Mesothelial cell of epicardium (in vitro differentiated cells): ENCODE results near the gene AKAP8L. TPM values are rescaled to one million over a fixed set of nuclear protein-coding genes. Genes with fewer than 3 reads are reported as not detected.
"Not testable (repeated sequence)": the region's sequence is repeated elsewhere in the genome, so short reads cannot be mapped to it uniquely, and the experiment has no call there.

Source experiments
- DNase-seq, 2 experiments: peaks; one replicate each; pipeline ENCODE4 v3.0.0; 2021; ENCODE audit warnings: low spot score in 2 of 2; ENCODE audit not compliant: unreplicated experiment in 2 of 2
- H3K27ac Mint-ChIP-seq: 2 replicates; pipeline ENCODE4 v1.8.0; 2021; ENCODE audit warnings: mixed read lengths
- H3K27me3 Mint-ChIP-seq: 2 replicates; pipeline ENCODE4 v1.8.0; 2021; ENCODE audit warnings: low read depth, mixed read lengths
- H3K36me3 Mint-ChIP-seq: 2 replicates; pipeline ENCODE4 v1.8.0; 2021; ENCODE audit warnings: mixed read lengths
- H3K4me1 Mint-ChIP-seq: 2 replicates; pipeline ENCODE4 v1.8.0; 2021; ENCODE audit warnings: mixed read lengths
- H3K4me3 Mint-ChIP-seq: 2 replicates; pipeline ENCODE4 v1.8.0; 2021; ENCODE audit warnings: mild to moderate bottlenecking, moderate library complexity, mixed read lengths
- H3K9me3 Mint-ChIP-seq: 2 replicates; pipeline ENCODE4 v1.8.0; 2021; ENCODE audit warnings: mixed read lengths
- total RNA-seq: library from RNA; stranded (reverse); gene quantifications from 3 replicates; pipeline ENCODE4 v1.2.1, GENCODE V29; 2021
- TF ChIP-seq, protein P1 (sequence below): fragments of 200-600 bp; sonication (generic); IDR thresholded peaks from one replicate; pipeline ENCODE4 v1.5.0; 2021; ENCODE audit warnings: antibody characterized with exemption; ENCODE audit not compliant: unreplicated experiment

Gene AKAP8L
- total RNA-seq, 1 donor from 2014 or later = 254 TPM

DNA sequence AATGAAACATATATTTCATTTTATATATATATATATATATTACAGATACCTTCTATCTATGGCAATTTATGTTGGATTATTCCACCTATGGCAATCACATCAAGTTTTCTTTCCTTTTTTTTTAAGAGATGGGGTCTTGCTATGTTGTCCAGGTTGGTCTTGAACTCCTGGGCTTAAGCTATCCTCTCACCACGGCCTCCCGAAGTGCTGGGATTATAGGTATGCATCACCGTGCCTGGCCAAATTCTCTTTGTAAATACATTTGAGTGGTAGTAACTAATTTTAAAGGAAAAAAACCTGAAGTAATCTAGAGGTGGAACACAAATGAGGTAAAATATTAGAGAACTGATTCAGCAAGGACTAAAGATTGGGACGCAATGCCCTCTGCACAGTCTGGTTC, 64.9 kb downstream of the AKAP8L start:
- Mint-ChIP-seq H3K4me3 (no peak overlapping the region), H3K27me3 (no peaks in the 10 kb centered on the region), H3K36me3 (peaks cover 36% of the 10 kb centered on the region), H3K9me3 (no peaks in the 10 kb centered on the region), H3K4me1 (no peaks in the 10 kb centered on the region), H3K27ac (no peak overlapping the region)
- TF ChIP-seq, protein P1, sequence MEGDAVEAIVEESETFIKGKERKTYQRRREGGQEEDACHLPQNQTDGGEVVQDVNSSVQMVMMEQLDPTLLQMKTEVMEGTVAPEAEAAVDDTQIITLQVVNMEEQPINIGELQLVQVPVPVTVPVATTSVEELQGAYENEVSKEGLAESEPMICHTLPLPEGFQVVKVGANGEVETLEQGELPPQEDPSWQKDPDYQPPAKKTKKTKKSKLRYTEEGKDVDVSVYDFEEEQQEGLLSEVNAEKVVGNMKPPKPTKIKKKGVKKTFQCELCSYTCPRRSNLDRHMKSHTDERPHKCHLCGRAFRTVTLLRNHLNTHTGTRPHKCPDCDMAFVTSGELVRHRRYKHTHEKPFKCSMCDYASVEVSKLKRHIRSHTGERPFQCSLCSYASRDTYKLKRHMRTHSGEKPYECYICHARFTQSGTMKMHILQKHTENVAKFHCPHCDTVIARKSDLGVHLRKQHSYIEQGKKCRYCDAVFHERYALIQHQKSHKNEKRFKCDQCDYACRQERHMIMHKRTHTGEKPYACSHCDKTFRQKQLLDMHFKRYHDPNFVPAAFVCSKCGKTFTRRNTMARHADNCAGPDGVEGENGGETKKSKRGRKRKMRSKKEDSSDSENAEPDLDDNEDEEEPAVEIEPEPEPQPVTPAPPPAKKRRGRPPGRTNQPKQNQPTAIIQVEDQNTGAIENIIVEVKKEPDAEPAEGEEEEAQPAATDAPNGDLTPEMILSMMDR = no peak
- DNase-seq = no peak

GRCh38 chr19:15352535-15352934, 66.3 kb downstream of the AKAP8L start:
- H3K4me3 Mint-ChIP-seq, H3K27me3 Mint-ChIP-seq, H3K9me3 Mint-ChIP-seq, DNase-seq, H3K4me1 Mint-ChIP-seq, H3K27ac Mint-ChIP-seq: not testable (repeated sequence)
- H3K36me3 Mint-ChIP-seq = peaks cover 23% of the 10 kb centered on the region

DNA sequence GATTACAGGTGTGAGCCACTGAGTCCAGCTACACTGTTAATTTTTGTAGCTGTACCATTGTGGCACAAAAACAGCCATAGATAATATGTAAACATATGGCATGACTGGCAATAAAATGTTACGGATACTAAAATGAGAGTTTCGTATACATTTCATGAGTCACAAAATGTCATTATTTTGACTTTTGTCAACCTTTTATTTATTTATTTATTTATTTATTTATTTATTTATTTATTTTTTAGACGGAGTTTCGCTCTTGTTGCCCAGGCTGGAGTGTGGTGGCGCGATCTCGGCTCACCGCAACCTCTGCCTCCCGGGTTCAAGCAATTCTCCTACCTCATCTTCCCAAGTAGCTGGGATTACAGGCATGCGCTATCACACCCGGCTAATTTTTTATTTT, 77.5 kb downstream of the AKAP8L start:
- H3K36me3 Mint-ChIP-seq = peaks cover 10% of the 10 kb centered on the region
- H3K4me3 Mint-ChIP-seq, DNase-seq, H3K4me1 Mint-ChIP-seq, H3K9me3 Mint-ChIP-seq, H3K27ac Mint-ChIP-seq, H3K27me3 Mint-ChIP-seq: not testable (repeated sequence)

DNA sequence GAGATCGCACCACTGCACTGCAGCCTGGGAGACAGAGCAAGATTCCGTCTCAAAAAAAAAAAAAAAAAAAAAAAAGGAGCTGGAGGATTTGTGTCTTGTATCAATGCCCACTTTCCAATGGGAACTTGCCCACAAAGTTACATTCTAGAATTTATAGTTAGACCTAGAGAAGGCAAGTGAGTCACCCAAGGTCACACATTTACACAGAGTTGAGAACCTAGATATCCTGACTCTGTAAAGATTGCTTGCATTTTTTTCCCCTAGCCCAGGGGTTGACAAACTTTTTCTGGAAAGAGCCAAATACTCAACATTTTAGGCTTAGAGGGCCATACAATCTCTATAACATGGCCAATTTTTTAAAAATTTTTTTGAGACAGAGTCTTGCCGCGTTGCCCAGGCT, 78.7 kb downstream of the AKAP8L start:
- no peak overlapping the region for H3K4me3 Mint-ChIP-seq
- no peak overlapping the region for H3K27ac Mint-ChIP-seq
- TF ChIP-seq, protein P1 = no peak
- H3K4me1 Mint-ChIP-seq = no peaks in the 10 kb centered on the region
- DNase-seq = no peak
- peaks cover 3% of the 10 kb centered on the region for H3K36me3 Mint-ChIP-seq
- H3K9me3 Mint-ChIP-seq = no peaks in the 10 kb centered on the region
- no peaks in the 10 kb centered on the region for H3K27me3 Mint-ChIP-seq

DNA sequence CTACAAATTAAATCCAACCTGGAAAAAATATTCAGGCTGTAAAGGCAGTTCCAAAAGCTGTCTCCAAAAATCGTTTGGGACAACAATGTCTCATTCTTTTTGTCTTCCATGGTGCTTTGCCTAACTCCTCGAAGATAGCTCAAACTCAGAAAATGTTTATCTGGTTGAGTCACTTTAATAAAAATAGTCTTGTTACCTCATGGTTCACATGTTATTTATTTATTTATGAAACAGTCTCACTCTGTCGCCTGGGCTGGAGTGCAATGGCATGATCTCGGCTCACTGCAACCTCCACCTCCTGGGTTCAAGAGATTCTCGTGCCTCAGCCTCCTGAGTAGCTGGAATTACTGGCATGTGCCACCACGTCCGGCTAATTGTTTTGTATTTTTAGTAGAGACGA, 81.6 kb downstream of the AKAP8L start:
- no peak overlapping the region for H3K4me3 Mint-ChIP-seq

DNA sequence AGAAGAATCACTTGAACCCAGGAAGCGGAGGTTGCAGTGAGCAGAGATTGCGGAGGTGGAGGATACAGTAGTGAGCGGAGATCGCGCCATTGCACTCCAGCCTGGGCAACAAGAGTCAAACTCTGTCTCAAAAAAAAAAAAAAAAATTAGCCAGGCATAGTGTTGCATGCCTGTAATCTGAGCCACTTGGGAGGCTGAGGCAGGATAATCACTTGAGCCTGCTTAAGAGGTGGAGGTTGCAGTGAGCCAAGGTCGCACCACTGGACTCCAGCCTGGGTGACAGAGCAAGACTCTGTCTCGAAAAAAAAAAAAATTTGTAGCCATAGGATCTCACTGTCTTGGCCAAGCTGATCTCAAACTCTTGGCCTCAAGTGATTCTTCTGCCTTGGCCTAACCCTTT, 82.8 kb downstream of the AKAP8L start:
- H3K27me3 Mint-ChIP-seq, H3K36me3 Mint-ChIP-seq, H3K4me3 Mint-ChIP-seq, DNase-seq, H3K9me3 Mint-ChIP-seq, H3K27ac Mint-ChIP-seq, H3K4me1 Mint-ChIP-seq: not testable (repeated sequence)

More for the DNA sequence above, 81.6 kb downstream of the AKAP8L start:
- DNase-seq = no peak
- Mint-ChIP-seq H3K27me3 (no peaks in the 10 kb centered on the region), H3K9me3 (no peaks in the 10 kb centered on the region), H3K27ac (no peak overlapping the region), H3K4me1 (peaks cover 3% of the 10 kb centered on the region), H3K36me3 (no peaks in the 10 kb centered on the region)
- TF ChIP-seq, protein P1 = no peak

- H3K9me3 Mint-ChIP-seq = no peaks in the 10 kb centered on the region
- DNase-seq = peak; percentile 78 to 87
- no peaks in the 10 kb centered on the region for H3K36me3 Mint-ChIP-seq
- peaks cover 32% of the 10 kb centered on the region for H3K4me1 Mint-ChIP-seq
- TF ChIP-seq, protein P1 = no peak
- H3K27me3 Mint-ChIP-seq = no peaks in the 10 kb centered on the region
- H3K4me3 Mint-ChIP-seq = peak within 1 kb of the TSS; percentile 97
- H3K27ac Mint-ChIP-seq = peak within 1 kb of the TSS; percentile 99
Observed at GRCh38 chr19:15332311-15332996, 86.3 kb downstream of the AKAP8L start, which contains the start of gene BRD4. Gene BRD4, minus strand, starts transcription at chr19:15332539. Its CDS starts 59,440 bp downstream, at chr19:15273099.
